ENCODE results near the gene CNOT1.

CNOT1 gene

DNA sequence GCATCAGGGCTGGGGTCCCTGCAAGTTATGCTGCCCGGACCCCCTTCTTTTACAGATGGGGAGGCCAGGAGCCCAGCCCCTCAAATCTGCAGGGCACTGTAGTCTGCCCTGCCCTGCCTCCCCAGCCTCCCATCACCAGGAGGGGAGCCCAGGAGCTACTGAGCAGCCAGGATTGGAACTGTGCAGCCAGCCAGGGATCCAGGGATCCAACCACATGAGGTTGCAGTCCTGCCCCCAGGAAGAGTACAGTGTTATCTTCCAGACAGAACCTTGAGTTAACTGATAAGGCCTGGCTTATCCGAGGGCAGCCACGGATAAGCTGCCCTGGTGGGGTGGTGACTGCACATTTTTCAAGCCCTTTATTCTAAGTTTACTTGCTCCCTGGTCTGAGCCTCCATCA, 141.1 kb downstream of the CNOT1 start:
- no peak for DNase-seq (ENCODE audit: low read depth in 1 of 2, low spot score in 1 of 2)

GRCh38 chr16:58487566-58488351, 141.9 kb downstream of the CNOT1 start:
- DNase-seq (ENCODE audit: low read depth in 1 of 2, low spot score in 1 of 2): peak; percentile 26 to 59

- no peak for DNase-seq (ENCODE audit: low read depth in 1 of 2, low spot score in 1 of 2)
Measured at GRCh38 chr16:58485184-58485887, 144.3 kb downstream of the CNOT1 start.

DNA sequence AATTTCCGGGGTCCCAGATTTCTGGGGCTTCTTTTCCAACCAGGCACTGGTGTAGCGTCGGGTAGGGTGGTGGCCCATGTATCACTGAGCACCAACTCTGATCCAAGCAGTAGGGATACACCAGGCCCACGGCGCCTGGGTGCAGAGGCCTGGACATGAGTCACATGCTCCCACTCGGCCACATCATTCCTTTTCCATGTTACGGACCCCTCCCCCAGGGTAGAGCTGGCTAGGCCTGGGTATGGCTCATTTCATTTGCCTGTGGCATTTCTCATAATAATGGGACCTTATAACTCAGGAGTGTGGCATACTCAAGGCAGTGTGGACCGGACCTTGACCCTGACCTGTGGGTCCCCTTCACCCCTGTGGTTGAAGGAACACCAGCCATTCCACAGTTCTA, 147.7 kb downstream of the CNOT1 start:
- DNase-seq (ENCODE audit: low read depth in 1 of 2, low spot score in 1 of 2): no peak

GRCh38 chr16:58481226-58481869, 148.3 kb downstream of the CNOT1 start:
- no peak for DNase-seq (ENCODE audit: low read depth in 1 of 2, low spot score in 1 of 2)

- no peak for DNase-seq (ENCODE audit: low read depth in 1 of 2, low spot score in 1 of 2)
Measured at GRCh38 chr16:58478427-58478826, 151.2 kb downstream of the CNOT1 start.

DNA sequence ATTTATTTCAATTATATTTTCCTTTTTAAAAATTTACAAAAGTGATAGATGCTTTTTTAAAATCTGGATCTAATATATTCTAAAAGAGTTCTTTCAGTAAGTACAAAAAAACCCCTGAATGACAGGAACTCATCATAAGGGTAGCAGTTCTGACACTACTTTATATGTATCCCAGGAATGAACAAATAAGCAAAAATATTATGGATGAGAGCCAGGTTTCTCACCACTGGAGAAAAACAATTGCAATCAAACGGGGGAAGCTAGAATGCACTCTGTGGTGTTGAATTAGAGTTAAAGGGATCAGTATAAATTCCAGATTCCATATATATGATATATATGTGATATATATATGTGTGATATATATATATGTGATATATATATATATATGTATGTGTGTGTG, 152.8 kb downstream of the CNOT1 start:
- DNase-seq (ENCODE audit: low read depth in 1 of 2, low spot score in 1 of 2): no peak

DNA sequence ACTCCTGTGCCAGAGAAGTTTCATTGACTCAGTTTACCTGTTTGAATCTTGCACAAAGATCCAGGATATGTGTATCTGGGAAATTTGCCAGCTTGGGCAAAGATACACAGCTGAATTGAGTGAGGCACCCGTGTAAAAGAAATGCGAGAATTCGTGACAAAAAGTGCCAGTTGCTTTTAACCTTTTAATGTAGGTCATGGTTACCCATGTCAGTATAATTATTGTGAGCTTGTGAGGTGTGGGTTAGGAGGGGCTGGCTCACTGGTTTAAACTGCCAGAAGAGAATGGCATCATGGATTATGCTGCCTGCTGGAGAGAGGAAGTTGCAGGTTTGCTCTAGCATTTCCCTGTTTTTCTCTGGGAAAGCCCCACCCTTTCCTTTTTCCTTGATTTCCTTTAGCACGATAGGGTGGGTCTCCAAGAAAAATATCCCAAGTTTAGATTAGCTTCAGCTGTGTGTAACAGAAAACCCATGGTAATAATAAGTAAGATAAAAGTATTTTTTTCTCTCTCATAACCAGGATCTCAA, 154.5 kb downstream of the CNOT1 start:
- no peak for DNase-seq (ENCODE audit: low read depth in 1 of 2, low spot score in 1 of 2)

- DNase-seq (ENCODE audit: low read depth in 1 of 2, low spot score in 1 of 2): no peak
Measured at GRCh38 chr16:58474296-58474695, 155.3 kb downstream of the CNOT1 start.

GRCh38 chr16:58472827-58473226, 156.8 kb downstream of the CNOT1 start:
- DNase-seq (ENCODE audit: low read depth in 1 of 2, low spot score in 1 of 2): no peak

GRCh38 chr16:58472266-58472665, 157.4 kb downstream of the CNOT1 start:
- DNase-seq (ENCODE audit: low read depth in 1 of 2, low spot score in 1 of 2): no peak

- DNase-seq (ENCODE audit: low read depth in 1 of 2, low spot score in 1 of 2): no peak
Measured at GRCh38 chr16:58471209-58471975, 158.2 kb downstream of the CNOT1 start.

All from activated T-helper 1 cell treated with anti-CD3 and anti-CD28 coated beads, Interleukin-2, amount 50 U/mL, for 16 hours (primary cell).